ENCODE measurements around the gene ZBTB32.
A peak's percentile ranks its signal among the peaks of the same experiment; 100 is the strongest.

The ZBTB32 gene

GRCh38 chr19:35696835-35697234 lies 7.5 kb upstream of the ZBTB32 start:
- DNase-seq (ENCODE audit: low spot score) = peak; percentile 72
- TF ChIP-seq, protein P1, sequence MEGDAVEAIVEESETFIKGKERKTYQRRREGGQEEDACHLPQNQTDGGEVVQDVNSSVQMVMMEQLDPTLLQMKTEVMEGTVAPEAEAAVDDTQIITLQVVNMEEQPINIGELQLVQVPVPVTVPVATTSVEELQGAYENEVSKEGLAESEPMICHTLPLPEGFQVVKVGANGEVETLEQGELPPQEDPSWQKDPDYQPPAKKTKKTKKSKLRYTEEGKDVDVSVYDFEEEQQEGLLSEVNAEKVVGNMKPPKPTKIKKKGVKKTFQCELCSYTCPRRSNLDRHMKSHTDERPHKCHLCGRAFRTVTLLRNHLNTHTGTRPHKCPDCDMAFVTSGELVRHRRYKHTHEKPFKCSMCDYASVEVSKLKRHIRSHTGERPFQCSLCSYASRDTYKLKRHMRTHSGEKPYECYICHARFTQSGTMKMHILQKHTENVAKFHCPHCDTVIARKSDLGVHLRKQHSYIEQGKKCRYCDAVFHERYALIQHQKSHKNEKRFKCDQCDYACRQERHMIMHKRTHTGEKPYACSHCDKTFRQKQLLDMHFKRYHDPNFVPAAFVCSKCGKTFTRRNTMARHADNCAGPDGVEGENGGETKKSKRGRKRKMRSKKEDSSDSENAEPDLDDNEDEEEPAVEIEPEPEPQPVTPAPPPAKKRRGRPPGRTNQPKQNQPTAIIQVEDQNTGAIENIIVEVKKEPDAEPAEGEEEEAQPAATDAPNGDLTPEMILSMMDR (IDR thresholded peaks at IDR 0.05; ENCODE audit: extremely low read depth, missing control alignments) = no peak

- peak; percentile 93 for DNase-seq (ENCODE audit: low spot score)
Measured at GRCh38 chr19:35702223-35703012, 1.9 kb upstream of the ZBTB32 start.

DNA sequence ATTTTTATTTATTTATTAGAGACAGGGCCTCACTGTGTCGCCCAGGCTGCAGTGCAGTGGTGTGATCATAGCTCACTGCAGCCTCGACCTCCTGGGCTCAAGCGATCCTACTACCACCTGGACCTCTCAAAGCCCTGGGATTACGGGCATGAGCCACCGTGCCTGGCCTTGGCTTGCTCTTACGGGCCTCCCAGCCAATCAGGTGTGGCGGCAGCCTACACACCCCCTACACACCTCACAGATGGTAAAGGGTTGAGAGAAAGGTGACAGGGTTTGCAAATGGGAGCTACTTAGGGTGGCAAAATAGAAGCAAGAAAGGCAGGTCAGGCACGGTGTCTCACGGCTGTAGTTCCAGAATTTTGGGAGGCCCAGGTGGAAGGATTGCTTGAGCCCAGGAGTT lies 1.0 kb upstream of the ZBTB32 start:
- TF ChIP-seq, protein P1 (IDR thresholded peaks at IDR 0.05; ENCODE audit: extremely low read depth, missing control alignments) = no peak
- DNase-seq (ENCODE audit: low spot score) = no peak

More at GRCh38 chr19:35702223-35703012, 1.9 kb upstream of the ZBTB32 start:
- TF ChIP-seq, protein P1 (IDR thresholded peaks at IDR 0.05; ENCODE audit: extremely low read depth, missing control alignments) = no peak

DNA sequence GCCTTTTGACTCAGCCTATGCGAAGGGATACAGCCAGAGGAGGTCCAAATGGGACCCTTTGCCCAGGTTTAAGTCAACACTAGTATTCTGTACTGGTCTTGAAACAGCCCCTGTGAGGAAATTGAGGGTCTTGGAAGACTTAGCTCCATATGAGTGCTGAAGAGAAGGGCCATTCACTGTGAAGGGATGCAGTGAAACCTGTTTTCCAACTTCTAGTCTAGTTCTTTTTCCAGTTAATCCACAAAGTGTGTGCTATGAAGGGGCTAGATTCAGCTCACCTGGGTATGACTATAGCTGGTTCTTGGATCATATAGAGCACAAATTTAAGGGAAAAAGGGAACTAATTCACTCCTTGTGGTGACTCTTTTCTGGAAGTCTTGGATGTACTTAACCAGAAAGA lies 4.0 kb downstream of the ZBTB32 start:
- no peak for DNase-seq (ENCODE audit: low spot score)
- TF ChIP-seq, protein P1 (IDR thresholded peaks at IDR 0.05; ENCODE audit: extremely low read depth, missing control alignments) = no peak

GRCh38 chr19:35710784-35711723 lies 6.7 kb downstream of the ZBTB32 start:
- DNase-seq (ENCODE audit: low spot score) = peak; percentile 71
- TF ChIP-seq, protein P1 (IDR thresholded peaks at IDR 0.05; ENCODE audit: extremely low read depth, missing control alignments) = no peak

- DNase-seq (ENCODE audit: low spot score) = peak; percentile 86
- TF ChIP-seq, protein P1 (IDR thresholded peaks at IDR 0.05; ENCODE audit: extremely low read depth, missing control alignments) = no peak
Measured at GRCh38 chr19:35712567-35713505, 8.5 kb downstream of the ZBTB32 start.
